Measurements from ENCODE around the gene TIGD6. TPM values are rescaled to one million over a fixed set of nuclear protein-coding genes. Genes with fewer than 3 reads are reported as not detected.
"Not testable (repeated sequence)": the region's sequence is repeated elsewhere in the genome, so short reads cannot be mapped to it uniquely, and the experiment has no call there.

Gene TIGD6
- total RNA-seq, 4 donors from 2014 or later: 6.4 to 7.9 (median 6.7) TPM

GRCh38 chr5:149944666-149945065 lies 55.8 kb downstream of the TIGD6 start, which contains the start of gene PDE6A:
Gene PDE6A, minus strand, starts transcription at chr5:149944793. Its CDS starts 120 bp downstream, at chr5:149944673.
- Histone ChIP-seq H3K36me3 (no peaks in the 10 kb centered on the region), H3K4me1 (no peaks in the 10 kb centered on the region), H3K4me3 (replicated peaks in 1 of 3) (no peak within 1 kb of the TSS), H3K27ac (no peak within 1 kb of the TSS), H3K9me3 (no peaks in the 10 kb centered on the region), H3K27me3 (no peaks in the 10 kb centered on the region)
- WGBS, 2 donors: 86 to 100% methylated on average over 2 of the region's 2 CpGs
- no peak for DNase-seq
- intact Hi-C loops (cut with DNase I): no loop called here
- TF ChIP-seq POLR2A (IDR thresholded peaks at IDR 0.05) (no peak), CTCF (IDR thresholded peaks at IDR 0.05) (no peak)

- H3K4me1 ChIP-seq: not testable (repeated sequence)
These were observed 57.1 kb downstream of the TIGD6 start for GRCh38 chr5:149943177-149943949.

More at GRCh38 chr5:149943177-149943949, 57.1 kb downstream of the TIGD6 start:
- WGBS, 2 donors: 88 to 96% methylated on average over 6 of the region's 6 CpGs
- H3K4me3 ChIP-seq (replicated peaks in 1 of 3); DNase-seq; H3K27me3 ChIP-seq; H3K9me3 ChIP-seq; H3K27ac ChIP-seq; intact Hi-C loops (cut with DNase I); H3K36me3 ChIP-seq: not testable (repeated sequence)

Other genes with a start within 250 kb of the TIGD6 start
- not detected for gene PDE6A, start 55.9 kb downstream of the TIGD6 start, total RNA-seq
- 10 to 100 TPM; 10.1 to 13.6 (median 12.8) TPM for gene SLC26A2, start 39.9 kb downstream of the TIGD6 start, total RNA-seq
- 10 to 100 TPM; 35.5 to 70.2 (median 41.1) TPM for gene HMGXB3, start 85 bp upstream of the TIGD6 start, total RNA-seq
- 10 to 100 TPM in 3 of 4 donors, 1 to 10 TPM in 1; 9.1 to 14.1 (median 11.4) TPM for gene CSF1R, start 85.9 kb upstream of the TIGD6 start, total RNA-seq
- gene PDGFRB, start 155.2 kb upstream of the TIGD6 start, total RNA-seq: 100 to 1,000 TPM in 2 of 4 donors, 10 to 100 TPM in 2; 47.3 to 108 (median 84.8) TPM
- not detected for gene CDX1, start 166.1 kb upstream of the TIGD6 start, total RNA-seq
- gene SLC6A7, start 189.4 kb upstream of the TIGD6 start, total RNA-seq: not detected

Measured in thyroid gland (tissue), 4 donors.